HG03135 (cell line): ENCODE measurements around the gene MAK.
"Not testable (repeated sequence)": the region's sequence is repeated elsewhere in the genome, so short reads cannot be mapped to it uniquely, and the experiment has no call there.

Experiments used
- ATAC-seq: cut with Tn5 transposase; IDR thresholded peaks from one replicate; pipeline ENCODE4 v1.9.1; 2021; ENCODE audit warnings: mild to moderate bottlenecking, moderate library complexity; ENCODE audit not compliant: unreplicated experiment

Gene MAK

GRCh38 chr6:10837995-10838793 is at the start of gene MAK:
Gene MAK (minus strand): TSS chr6:10838539. CDS start chr6:10830648, 7,891 bp downstream.
- ATAC-seq, result peak; percentile 78

GRCh38 chr6:10886691-10887502 is 48.6 kb upstream of the MAK start, which contains the start of gene SYCP2L:
Gene SYCP2L (plus strand): TSS chr6:10887052. CDS start chr6:10887127, 75 bp downstream.
- peak; percentile 56 for ATAC-seq

- not testable (repeated sequence) for ATAC-seq
Observed at GRCh38 chr6:10886365-10886690, 48.0 kb upstream of the MAK start.

- no peak for ATAC-seq
Observed at GRCh38 chr6:10884245-10884972, 46.1 kb upstream of the MAK start.

GRCh38 chr6:10883312-10884244 is 45.2 kb upstream of the MAK start:
- no peak for ATAC-seq

GRCh38 chr6:10882657-10883171 is 44.4 kb upstream of the MAK start:
- ATAC-seq, result no peak

- not testable (repeated sequence) for ATAC-seq
Observed at GRCh38 chr6:10882253-10882630, 43.9 kb upstream of the MAK start.

GRCh38 chr6:10880366-10880765 is 42.0 kb upstream of the MAK start:
- ATAC-seq, result no peak

GRCh38 chr6:10877871-10878270 is 39.5 kb upstream of the MAK start:
- no peak for ATAC-seq

- ATAC-seq, result no peak
Observed at GRCh38 chr6:10877012-10877411, 38.7 kb upstream of the MAK start.

- no peak for ATAC-seq
Observed at GRCh38 chr6:10875026-10875425, 36.7 kb upstream of the MAK start.

- no peak for ATAC-seq
Observed at GRCh38 chr6:10874207-10874606, 35.9 kb upstream of the MAK start.

GRCh38 chr6:10873374-10873773 is 35.0 kb upstream of the MAK start:
- no peak for ATAC-seq

GRCh38 chr6:10867952-10868351 is 29.6 kb upstream of the MAK start:
- ATAC-seq, result no peak

- ATAC-seq, result not testable (repeated sequence)
Observed at GRCh38 chr6:10866709-10867108, 28.4 kb upstream of the MAK start.

GRCh38 chr6:10863031-10863430 is 24.7 kb upstream of the MAK start:
- ATAC-seq, result not testable (repeated sequence)

GRCh38 chr6:10862361-10862760 is 24.0 kb upstream of the MAK start:
- no peak for ATAC-seq

- no peak for ATAC-seq
Observed at GRCh38 chr6:10861086-10861485, 22.7 kb upstream of the MAK start.

- ATAC-seq, result no peak
Observed at GRCh38 chr6:10857259-10857658, 18.9 kb upstream of the MAK start.
